ENCODE data around the gene R3HDM2.

DNA sequence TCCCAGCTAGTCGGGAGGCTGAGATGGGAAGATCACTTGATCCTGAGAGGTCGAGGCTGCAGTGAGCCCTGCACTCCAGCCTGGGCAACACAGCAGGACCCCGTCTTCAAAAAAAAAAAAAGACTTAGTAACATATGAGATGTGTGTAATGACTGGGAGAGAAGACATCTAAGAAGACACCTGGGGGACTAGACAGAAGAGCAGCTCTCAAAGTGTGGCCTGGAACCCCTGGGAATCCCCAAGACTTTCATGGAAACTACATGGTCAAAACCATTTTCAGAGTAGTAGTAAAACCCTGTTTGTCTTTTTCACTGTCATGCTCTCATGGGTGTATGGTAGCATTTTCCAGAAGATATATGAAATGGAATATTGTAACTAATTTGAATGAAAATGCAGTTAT is 45.3 kb downstream of the R3HDM2 start:
- TF ChIP-seq, protein P1, sequence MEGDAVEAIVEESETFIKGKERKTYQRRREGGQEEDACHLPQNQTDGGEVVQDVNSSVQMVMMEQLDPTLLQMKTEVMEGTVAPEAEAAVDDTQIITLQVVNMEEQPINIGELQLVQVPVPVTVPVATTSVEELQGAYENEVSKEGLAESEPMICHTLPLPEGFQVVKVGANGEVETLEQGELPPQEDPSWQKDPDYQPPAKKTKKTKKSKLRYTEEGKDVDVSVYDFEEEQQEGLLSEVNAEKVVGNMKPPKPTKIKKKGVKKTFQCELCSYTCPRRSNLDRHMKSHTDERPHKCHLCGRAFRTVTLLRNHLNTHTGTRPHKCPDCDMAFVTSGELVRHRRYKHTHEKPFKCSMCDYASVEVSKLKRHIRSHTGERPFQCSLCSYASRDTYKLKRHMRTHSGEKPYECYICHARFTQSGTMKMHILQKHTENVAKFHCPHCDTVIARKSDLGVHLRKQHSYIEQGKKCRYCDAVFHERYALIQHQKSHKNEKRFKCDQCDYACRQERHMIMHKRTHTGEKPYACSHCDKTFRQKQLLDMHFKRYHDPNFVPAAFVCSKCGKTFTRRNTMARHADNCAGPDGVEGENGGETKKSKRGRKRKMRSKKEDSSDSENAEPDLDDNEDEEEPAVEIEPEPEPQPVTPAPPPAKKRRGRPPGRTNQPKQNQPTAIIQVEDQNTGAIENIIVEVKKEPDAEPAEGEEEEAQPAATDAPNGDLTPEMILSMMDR (IDR thresholded peaks at IDR 0.05): no peak
- no peak for TF ChIP-seq POLR2A (IDR thresholded peaks at IDR 0.05)

Measured in adrenal gland (tissue), 5 donors.